H1 (cell line): ENCODE results near the gene NCEH1. TPM values are rescaled to one million over a fixed set of nuclear protein-coding genes. Genes with fewer than 3 reads are reported as not detected.

Source experiments
- CTCF ChIA-PET: fragments of 300-600 bp; sonication (Branson Sonifier 250); formaldehyde crosslinking; loops from one replicate; lab custom pipeline; 2021; ENCODE audit not compliant: partially characterized antibody; lab: Charles Lee
- POLR2A ChIA-PET: fragments of 300-600 bp; sonication (Branson Sonifier 250); formaldehyde crosslinking; loops from one replicate; lab custom pipeline; 2021; ENCODE audit warnings: inconsistent platforms; ENCODE audit not compliant: partially characterized antibody; lab: Charles Lee
- DNase-seq, 2 experiments: peaks; one replicate each; pipeline versions ENCODE4 v3.0.0 to v3.0.0-alpha.2; 2010 to 2022; ENCODE audit warnings: low spot score in 2 of 2, low read depth in 1 of 2, mixed read lengths in 1 of 2
- FAIRE-seq: peaks from 2 replicates; lab custom pipeline; 2011; peaks lifted over from hg19 to GRCh38; lab: Jason Lieb, UNC
- H2AFZ ChIP-seq: 2 replicates; pipeline ENCODE4 v1.8.1; 2012; ENCODE audit warnings: low read length, inconsistent platforms
- H2AK5ac ChIP-seq: 2 replicates; pipeline ENCODE4 v1.6.1; 2013; ENCODE audit warnings: low read depth, low read length
- H2BK120ac ChIP-seq: replicated peaks from 2 replicates; pipeline ENCODE3; 2013; ENCODE audit warnings: low read depth, low read length, inconsistent platforms
- H2BK12ac ChIP-seq: 2 replicates; pipeline ENCODE4 v1.6.1; 2013; ENCODE audit warnings: low read depth, low read length
- H2BK15ac ChIP-seq: 2 replicates; pipeline ENCODE4 v1.6.1; 2013; ENCODE audit warnings: low read length
- H2BK20ac ChIP-seq: 2 replicates; pipeline ENCODE4 v1.6.1; 2013; ENCODE audit warnings: low read length
- H2BK5ac ChIP-seq: 2 replicates; pipeline ENCODE4 v1.6.1; 2013; ENCODE audit warnings: low read depth, low read length
- H3K14ac ChIP-seq: 2 replicates; pipeline ENCODE4 v1.6.1; 2013; ENCODE audit warnings: inconsistent platforms; ENCODE audit not compliant: insufficient read length
- H3K18ac ChIP-seq: 2 replicates; pipeline ENCODE4 v1.6.1; 2013; ENCODE audit warnings: low read length; ENCODE audit errors: extremely low read depth
- H3K23ac ChIP-seq: 2 replicates; pipeline ENCODE4 v1.6.1; 2013; ENCODE audit warnings: inconsistent platforms; ENCODE audit not compliant: insufficient read length
- H3K23me2 ChIP-seq: 2 replicates; pipeline ENCODE4 v1.6.1; 2013; ENCODE audit warnings: low read depth, low read length
- H3K27ac ChIP-seq: 2 replicates; pipeline ENCODE4 v1.6.1; 2011; ENCODE audit warnings: low read depth, low read length, inconsistent platforms
- H3K27me3 ChIP-seq, 4 experiments: replicated peaks in 1 of 4; 1 replicate in 1 of 4; 2 replicates in 3 of 4; pipeline versions ENCODE4 v1.6.1 to v1.8.1; 2011 to 2013; ENCODE audit warnings: low read length in 3 of 4, mild to moderate bottlenecking in 3 of 4, inconsistent platforms in 2 of 4, mixed read lengths in 2 of 4, moderate library complexity in 1 of 4; ENCODE audit not compliant: control insufficient read depth in 3 of 4, insufficient read depth in 3 of 4; ENCODE audit errors: extremely low read depth in 1 of 4
- H3K36me3 ChIP-seq, 4 experiments: 2 replicates each; pipeline versions ENCODE4 v1.6.1 to v1.8.1; 2011 to 2013; ENCODE audit warnings: mild to moderate bottlenecking in 4 of 4, low read length in 3 of 4, moderate library complexity in 2 of 4, control low read depth in 1 of 4, inconsistent platforms in 1 of 4; ENCODE audit not compliant: insufficient read depth in 4 of 4, control insufficient read depth in 2 of 4
- H3K4ac ChIP-seq: replicated peaks from 2 replicates; pipeline ENCODE3; 2013; ENCODE audit warnings: low read length, low read depth, mixed read lengths, inconsistent platforms; ENCODE audit not compliant: insufficient read length
- H3K4me1 ChIP-seq, 4 experiments: replicated peaks in 1 of 4; 1 replicate in 1 of 4; 2 replicates in 3 of 4; pipeline versions ENCODE4 v1.6.1 to v1.8.1; 2011 to 2013; ENCODE audit warnings: low read length in 3 of 4, inconsistent platforms in 2 of 4, mixed read lengths in 1 of 4; ENCODE audit not compliant: insufficient read depth in 4 of 4, control insufficient read depth in 3 of 4
- H3K4me2 ChIP-seq, 2 experiments: 2 replicates each; pipeline versions ENCODE4 v1.6.1 to v1.8.1; 2011 to 2013; ENCODE audit warnings: low read depth in 2 of 2, low read length in 2 of 2, control low read depth in 1 of 2, inconsistent platforms in 1 of 2, mild to moderate bottlenecking in 1 of 2; ENCODE audit not compliant: insufficient read depth in 1 of 2
- H3K4me3 ChIP-seq, 4 experiments: fragments of 200-600, 300-600 bp in 1 of 4; sonication (generic), shearing (Covaris generic), sonication (Bioruptor Twin) in 1 of 4; 2 replicates each; pipeline versions ENCODE4 v1.5.1 to v1.8.1; 2011 to 2016; ENCODE audit warnings: low read length in 4 of 4, low read depth in 3 of 4, control low read depth in 2 of 4, inconsistent platforms in 2 of 4, mild to moderate bottlenecking in 2 of 4, mixed read lengths in 1 of 4, moderate library complexity in 1 of 4; ENCODE audit not compliant: insufficient read depth in 2 of 4; ENCODE audit errors: extremely low read depth in 1 of 4
- H3K56ac ChIP-seq: replicated peaks from 2 replicates; pipeline ENCODE3; 2013; ENCODE audit warnings: low read depth, mild to moderate bottlenecking, mixed read lengths, low read length, inconsistent platforms; ENCODE audit not compliant: insufficient read length
- H3K79me1 ChIP-seq: 2 replicates; pipeline ENCODE4 v1.6.1; 2013; ENCODE audit warnings: low read depth, low read length, control low read depth
- H3K79me2 ChIP-seq, 2 experiments: 2 replicates each; pipeline versions ENCODE4 v1.6.1 to v1.8.1; 2012 to 2013; ENCODE audit warnings: low read length in 2 of 2, mild to moderate bottlenecking in 2 of 2, inconsistent platforms in 1 of 2; ENCODE audit not compliant: insufficient read depth in 2 of 2, control insufficient read depth in 1 of 2
- H3K9ac ChIP-seq, 4 experiments: replicated peaks in 1 of 4; 1 replicate in 1 of 4; 2 replicates in 3 of 4; pipeline versions ENCODE4 v1.6.1 to v1.8.1; 2011 to 2013; ENCODE audit warnings: low read depth in 3 of 4, low read length in 3 of 4, control low read depth in 2 of 4, mild to moderate bottlenecking in 2 of 4, moderate library complexity in 2 of 4, inconsistent platforms in 1 of 4; ENCODE audit errors: extremely low read depth in 1 of 4
- H3K9me3 ChIP-seq, 2 experiments: 2 replicates each; pipeline versions ENCODE4 v1.6.1 to v1.8.1; 2012 to 2013; ENCODE audit warnings: mild to moderate bottlenecking in 2 of 2, moderate library complexity in 2 of 2, control low read depth in 1 of 2, inconsistent platforms in 1 of 2, low read depth in 1 of 2, low read length in 1 of 2, mixed read lengths in 1 of 2; ENCODE audit not compliant: insufficient read depth in 2 of 2
- H4K20me1 ChIP-seq, 2 experiments: replicated peaks in 1 of 2; 2 replicates each; pipeline versions ENCODE3 to v1.8.1; 2011 to 2013; ENCODE audit warnings: inconsistent platforms in 2 of 2, low read length in 2 of 2, mild to moderate bottlenecking in 1 of 2; ENCODE audit not compliant: insufficient read depth in 2 of 2, control insufficient read depth in 1 of 2
- H4K5ac ChIP-seq: 2 replicates; pipeline ENCODE4 v1.6.1; 2013; ENCODE audit warnings: low read length, low read depth, mixed read lengths, inconsistent platforms; ENCODE audit not compliant: insufficient read length
- H4K8ac ChIP-seq: 2 replicates; pipeline ENCODE4 v1.8.0; 2013; ENCODE audit warnings: mild to moderate bottlenecking, moderate library complexity, low read length, inconsistent platforms; ENCODE audit not compliant: insufficient read depth; ENCODE audit errors: extremely low read depth
- H4K91ac ChIP-seq: replicated peaks from 2 replicates; pipeline ENCODE3; 2013; ENCODE audit warnings: low read length, mixed read lengths, inconsistent platforms; ENCODE audit not compliant: insufficient read length
- ASH2L ChIP-seq: fragments of 200-600, 300-600 bp; sonication (generic); IDR thresholded peaks from one replicate; pipeline ENCODE4 v1.7.1; 2017; ENCODE audit warnings: low read length
- ATF3 ChIP-seq: IDR thresholded peaks from 2 replicates; pipeline ENCODE4 v1.6.1; 2011; ENCODE audit warnings: low read depth, mild to moderate bottlenecking, low read length; ENCODE audit not compliant: insufficient read depth
- BCL11A ChIP-seq, 2 experiments: IDR thresholded peaks; one replicate each; pipeline ENCODE4 v1.6.1; 2011; ENCODE audit warnings: low read depth in 2 of 2, low read length in 2 of 2, mild to moderate bottlenecking in 2 of 2
- CREB1 ChIP-seq: IDR thresholded peaks from 2 replicates; pipeline ENCODE4 v1.6.1; 2012; ENCODE audit warnings: inconsistent platforms
- CTBP2 ChIP-seq: IDR thresholded peaks from 2 replicates; pipeline ENCODE4 v1.7.0; 2011; ENCODE audit warnings: borderline replicate concordance, mild to moderate bottlenecking, moderate library complexity, mixed read lengths, low read length; ENCODE audit not compliant: insufficient read depth, insufficient read length
- GABPA ChIP-seq: IDR thresholded peaks from 2 replicates; pipeline ENCODE4 v1.6.1; 2011; ENCODE audit warnings: mild to moderate bottlenecking, low read length, moderate library complexity, borderline replicate concordance; ENCODE audit not compliant: insufficient read depth
- KDM1A ChIP-seq: fragments of 200-600, 300-600 bp; sonication (generic); IDR thresholded peaks from 2 replicates; pipeline ENCODE4 v1.7.1; 2016; ENCODE audit warnings: mild to moderate bottlenecking, low read length, borderline replicate concordance
- POLR2AphosphoS5 ChIP-seq: IDR thresholded peaks from 2 replicates; pipeline ENCODE4 v1.6.1; 2011; ENCODE audit warnings: low read depth, low read length
- SIX5 ChIP-seq: IDR thresholded peaks from 2 replicates; pipeline ENCODE4 v1.6.1; 2011; ENCODE audit warnings: mild to moderate bottlenecking, low read depth, low read length
- TCF12 ChIP-seq: IDR thresholded peaks from 2 replicates; pipeline ENCODE4 v1.6.1; 2011; ENCODE audit warnings: low read depth, mild to moderate bottlenecking, low read length
- TEAD4 ChIP-seq: IDR thresholded peaks from 2 replicates; pipeline ENCODE4 v1.6.1; 2012; ENCODE audit warnings: low read depth, low read length, inconsistent platforms, mixed read lengths
- YY1 ChIP-seq: IDR thresholded peaks from 2 replicates; pipeline ENCODE4 v1.6.1; 2011; ENCODE audit warnings: low read depth, mild to moderate bottlenecking, low read length
- WGBS, 2 experiments: shearing (Covaris generic) in 1 of 2; methylation state at CpG; one replicate each; pipeline versions ENCODE4 v1.1.6 to v1.1.7; 2013 to 2015; ENCODE audit warnings: low lambda C conversion rate in 2 of 2, mixed read lengths in 2 of 2, inconsistent platforms in 1 of 2, low coverage in 1 of 2, missing lambda C conversion rate in 1 of 2; ENCODE audit not compliant: insufficient replicate concordance in 2 of 2, insufficient coverage in 1 of 2, insufficient read length in 1 of 2; ENCODE audit errors: extremely low coverage in 1 of 2, missing lambda C conversion rate in 1 of 2; 5-methylcytosine and 5-hydroxymethylcytosine counted together
- polyA plus RNA-seq, 7 experiments: library from polyadenylated mRNA; depleted of rRNA in 3 of 7; stranded (reverse) in 5 of 7; unstranded in 2 of 7; fragments of >200 nt in 5 of 7; fragments of 200-250 nt in 2 of 7; gene quantifications; 1 replicate in 5 of 7; 2 replicates in 1 of 7; 4 replicates in 1 of 7; pipeline versions ENCODE4 v1.2.1 to v1.2.3, GENCODE V29; 2011 to 2013; ENCODE audit warnings: missing spikeins in 2 of 7, mixed read lengths in 2 of 7
- total RNA-seq: library from RNA; stranded (reverse); fragmentation: NEBNext Ultra II Directional; extraction: Animal tissue kit (Norgen Biotek cat#: 25700); gene quantifications from 2 replicates; pipeline ENCODE4 v1.2.1, GENCODE V29; 2021

NCEH1 gene
- total and polyA plus RNA-seq, 2 of the 8 experiments (the other 6 are each of a cell fraction or from before 2014, with no cell fraction given), result 2.2 to 6.4 TPM

- no peak overlapping the region for H3K4me3 ChIP-seq
- no peak overlapping the region for H3K9ac ChIP-seq
- no peak overlapping the region for H2BK5ac ChIP-seq
- no peaks in the 10 kb centered on the region for H3K36me3 ChIP-seq
- no peak overlapping the region for H4K8ac ChIP-seq
- CTCF ChIA-PET, result interaction anchor here (0.6 to 3.7 kb wide), 10 partner anchors 8 to 1434 kb away, joined by 3 to 28 read pairs (median 4); no protein-coding TSS in a partner anchor
- peak overlapping the region; percentile 75 for H3K56ac ChIP-seq
- no peak overlapping the region for H3K4me2 ChIP-seq
- H2BK120ac ChIP-seq, result no peak overlapping the region
- H3K9me3 ChIP-seq, result no peaks in the 10 kb centered on the region
- FAIRE-seq (no peak), DNase-seq (no peak)
- no peak overlapping the region for H2AK5ac ChIP-seq
- H3K79me1 ChIP-seq, result no peaks in the 10 kb centered on the region
- no peaks in the 10 kb centered on the region for H3K79me2 ChIP-seq
- H3K23ac ChIP-seq, result no peak overlapping the region
- no peak overlapping the region for H2BK12ac ChIP-seq
- no peaks in the 10 kb centered on the region for H3K27me3 ChIP-seq
- H3K14ac ChIP-seq, result no peak overlapping the region
- no peaks in the 10 kb centered on the region; the same call in 1 of the 2 replicates for H3K23me2 ChIP-seq
- no peak overlapping the region for H3K18ac ChIP-seq
- no peak overlapping the region for H3K4ac ChIP-seq
- H4K91ac ChIP-seq, result no peak overlapping the region
- no peaks in the 10 kb centered on the region for H4K20me1 ChIP-seq
- no peak overlapping the region for H2BK20ac ChIP-seq
- H2AFZ ChIP-seq, result no peak overlapping the region
- WGBS, 2 experiments, result 96% methylated on average over 2 of the region's 2 CpGs; no CpG with 5 or more reads in 1 of the 2 experiments
- POLR2A ChIA-PET, result no interaction called here
- no peak for TF ChIP-seq KDM1A
- no peak for TF ChIP-seq YY1
- TF ChIP-seq TCF12, result no peak
- no peak for TF ChIP-seq TEAD4
- no peak for TF ChIP-seq CREB1
- no peak for TF ChIP-seq POLR2AphosphoS5
- TF ChIP-seq ATF3, result no peak
- TF ChIP-seq CTBP2, result no peak
- no peak for TF ChIP-seq ASH2L
- TF ChIP-seq GABPA, result no peak
- no peak for TF ChIP-seq SIX5
- no peak for TF ChIP-seq BCL11A (IDR thresholded peaks at IDR 0.05; ENCODE audit: low read depth in 2 of 2, low read length in 2 of 2)
- peaks cover 0 to 4% (median 2%) of the 10 kb centered on the region in 4 experiments; a peak in 2 of 7 replicates for H3K4me1 ChIP-seq
- H3K27ac ChIP-seq, result no peak overlapping the region
- H2BK15ac ChIP-seq, result no peak overlapping the region
- no peak overlapping the region for H4K5ac ChIP-seq
Observed at GRCh38 chr3:172625404-172625803, 85.5 kb downstream of the NCEH1 start.
